Neural crest cell (in vitro differentiated cells): ENCODE measurements around the gene MESP1. TPM values are rescaled to one million over a fixed set of nuclear protein-coding genes. Genes with fewer than 3 reads are reported as not detected.

ENCODE experiments used
- DNase-seq: peaks from one replicate; pipeline ENCODE4 v3.0.0; 2021; ENCODE audit warnings: low read depth, mixed read lengths, low spot score
- H3K27ac Mint-ChIP-seq: one replicate; pipeline ENCODE4 v1.8.0; 2021; ENCODE audit warnings: mild to moderate bottlenecking, mixed read lengths; ENCODE audit not compliant: unreplicated experiment
- H3K27me3 Mint-ChIP-seq: 2 replicates; pipeline ENCODE4 v1.8.0; 2021; ENCODE audit warnings: low read depth, mild to moderate bottlenecking, mixed read lengths
- H3K36me3 Mint-ChIP-seq: 2 replicates; pipeline ENCODE4 v1.8.0; 2021; ENCODE audit warnings: low read depth, mild to moderate bottlenecking, mixed read lengths
- H3K4me1 Mint-ChIP-seq: 2 replicates; pipeline ENCODE4 v1.8.0; 2021; ENCODE audit warnings: mixed read lengths
- H3K4me3 Mint-ChIP-seq: one replicate; pipeline ENCODE4 v1.8.0; 2021; ENCODE audit warnings: mild to moderate bottlenecking, mixed read lengths
- H3K9me3 Mint-ChIP-seq: 2 replicates; pipeline ENCODE4 v1.8.0; 2021; ENCODE audit warnings: mixed read lengths
- CTCF ChIP-seq: fragments of 200-600 bp; sonication (generic); conservative IDR thresholded peaks from 2 replicates; pipeline ENCODE4 v1.5.0; 2021; ENCODE audit warnings: antibody characterized with exemption, mild to moderate bottlenecking
- total RNA-seq: library from RNA; stranded (reverse); gene quantifications from 2 replicates; pipeline ENCODE4 v1.2.1, GENCODE V29; 2021

MESP1 gene
- total RNA-seq, 1 donor from 2014 or later: 2.3 TPM

GRCh38 chr15:89755701-89756100, 4.7 kb upstream of the MESP1 start:
- no peaks in the 10 kb centered on the region for H3K4me1 Mint-ChIP-seq
- no peak overlapping the region for H3K27ac Mint-ChIP-seq
- peak overlapping the region; percentile 7 for H3K4me3 Mint-ChIP-seq
- H3K27me3 Mint-ChIP-seq: peaks cover 11% of the 10 kb centered on the region
- H3K9me3 Mint-ChIP-seq: no peaks in the 10 kb centered on the region
- no peak for TF ChIP-seq CTCF
- H3K36me3 Mint-ChIP-seq: no peaks in the 10 kb centered on the region
- no peak for DNase-seq

GRCh38 chr15:89754361-89755154, 3.5 kb upstream of the MESP1 start:
- Mint-ChIP-seq H3K4me3 (peak overlapping the region; percentile 32), H3K4me1 (no peaks in the 10 kb centered on the region), H3K27me3 (peaks cover 11% of the 10 kb centered on the region), H3K36me3 (no peaks in the 10 kb centered on the region), H3K27ac (no peak overlapping the region), H3K9me3 (no peaks in the 10 kb centered on the region)
- TF ChIP-seq CTCF: no peak
- no peak for DNase-seq

DNA sequence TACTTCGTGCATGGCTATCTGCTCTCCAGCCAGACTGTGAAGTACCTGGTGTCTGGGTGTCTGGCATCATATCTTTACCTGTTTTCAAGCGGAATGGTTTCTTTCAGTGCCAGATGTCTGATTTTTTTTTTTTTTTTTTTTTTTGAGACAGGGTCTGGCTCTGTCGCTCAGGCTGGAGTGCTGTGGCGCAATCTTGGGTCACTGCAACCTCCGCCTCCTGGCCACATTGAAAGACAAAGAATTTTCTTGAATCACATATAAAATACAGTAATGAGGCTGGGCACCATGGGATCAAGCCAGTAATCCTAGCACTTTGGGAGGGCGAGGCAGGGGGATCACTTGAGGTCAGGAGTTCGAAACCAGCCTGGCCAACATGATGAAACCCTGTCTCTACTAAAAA, 2.8 kb upstream of the MESP1 start:
- H3K4me3 Mint-ChIP-seq: no peak overlapping the region
- TF ChIP-seq CTCF: no peak
- no peaks in the 10 kb centered on the region for H3K4me1 Mint-ChIP-seq
- H3K36me3 Mint-ChIP-seq: no peaks in the 10 kb centered on the region
- DNase-seq: no peak
- H3K27ac Mint-ChIP-seq: no peak overlapping the region
- H3K9me3 Mint-ChIP-seq: no peaks in the 10 kb centered on the region
- peaks cover 11% of the 10 kb centered on the region for H3K27me3 Mint-ChIP-seq

GRCh38 chr15:89751748-89752147, 699 bp upstream of the MESP1 start:
- no peak for DNase-seq
- no peak for TF ChIP-seq CTCF
- Mint-ChIP-seq H3K27me3 (peaks cover 11% of the 10 kb centered on the region), H3K9me3 (no peaks in the 10 kb centered on the region), H3K27ac (no peak overlapping the region), H3K4me1 (no peaks in the 10 kb centered on the region), H3K36me3 (no peaks in the 10 kb centered on the region), H3K4me3 (peak overlapping the region; percentile 79)

- Mint-ChIP-seq H3K4me3 (peak overlapping the region; percentile 24), H3K9me3 (no peaks in the 10 kb centered on the region), H3K4me1 (no peaks in the 10 kb centered on the region), H3K27ac (no peak overlapping the region), H3K27me3 (peaks cover 11% of the 10 kb centered on the region), H3K36me3 (no peaks in the 10 kb centered on the region)
- TF ChIP-seq CTCF: no peak
- DNase-seq: no peak
Measured at GRCh38 chr15:89749951-89750559, 994 bp downstream of the MESP1 start.
